Keratinocyte (primary cell): ENCODE measurements around the gene MAP4K1. TPM values are rescaled to one million over a fixed set of nuclear protein-coding genes. Genes with fewer than 3 reads are reported as not detected.
A peak's percentile ranks its signal among the peaks of the same experiment; 100 is the strongest.

Source experiments
- DNase-seq: peaks from one replicate; pipeline ENCODE4 v3.0.0-alpha.2; 2011; ENCODE audit warnings: low read depth, missing footprints, low spot score
- FAIRE-seq: peaks from 2 replicates; lab custom pipeline; 2011; peaks lifted over from hg19 to GRCh38; lab: Jason Lieb, UNC
- H2AFZ ChIP-seq: 2 replicates; pipeline ENCODE4 v1.6.0; 2012; ENCODE audit warnings: low read length, control low read depth, inconsistent platforms; ENCODE audit not compliant: control insufficient read depth
- H3K27ac ChIP-seq: 2 replicates; pipeline ENCODE4 v1.5.1; 2011; ENCODE audit warnings: low read length; ENCODE audit not compliant: control insufficient read depth, insufficient read depth
- H3K27me3 ChIP-seq: 3 replicates; pipeline ENCODE4 v1.6.0; 2011; ENCODE audit warnings: low read length; ENCODE audit not compliant: control insufficient read depth, insufficient read depth; ENCODE audit errors: extremely low read depth
- H3K36me3 ChIP-seq, 2 experiments: 2 replicates in 1 of 2; 3 replicates in 1 of 2; pipeline ENCODE4 v1.5.1; 2011; ENCODE audit warnings: low read length in 2 of 2, mild to moderate bottlenecking in 1 of 2; ENCODE audit not compliant: control insufficient read depth in 2 of 2, insufficient read depth in 2 of 2; ENCODE audit errors: extremely low read depth in 1 of 2
- H3K4me1 ChIP-seq: 3 replicates; pipeline ENCODE4 v1.5.1; 2011; ENCODE audit warnings: low read length; ENCODE audit not compliant: control insufficient read depth, insufficient read depth; ENCODE audit errors: extremely low read depth
- H3K4me2 ChIP-seq: 3 replicates; pipeline ENCODE4 v1.6.0; 2011; ENCODE audit warnings: low read depth, low read length; ENCODE audit not compliant: control insufficient read depth, insufficient read depth; ENCODE audit errors: extremely low read depth
- H3K4me3 ChIP-seq, 3 experiments: fragments of 200-600 bp in 1 of 3; sonication (generic) in 1 of 3; 2 replicates in 2 of 3; 3 replicates in 1 of 3; pipeline ENCODE4 v1.5.1; 2011 to 2016; ENCODE audit warnings: low read length in 3 of 3, mild to moderate bottlenecking in 3 of 3, control low read depth in 2 of 3, inconsistent platforms in 1 of 3, low read depth in 1 of 3, mixed read lengths in 1 of 3, mixed run types in 1 of 3, moderate library complexity in 1 of 3; ENCODE audit not compliant: control insufficient read depth in 2 of 3, insufficient read depth in 2 of 3; ENCODE audit errors: extremely low read depth in 1 of 3
- H3K79me2 ChIP-seq: 2 replicates; pipeline ENCODE4 v1.6.0; 2012; ENCODE audit warnings: low read length; ENCODE audit not compliant: control insufficient read depth, insufficient read depth
- H3K9ac ChIP-seq: 3 replicates; pipeline ENCODE4 v1.6.0; 2011; ENCODE audit warnings: low read length; ENCODE audit not compliant: control insufficient read depth, insufficient read depth; ENCODE audit errors: extremely low read depth
- H3K9me1 ChIP-seq: 3 replicates; pipeline ENCODE4 v1.6.0; 2011; ENCODE audit warnings: low read length; ENCODE audit not compliant: control insufficient read depth, insufficient read depth; ENCODE audit errors: extremely low read depth
- H3K9me3 ChIP-seq: 2 replicates; pipeline ENCODE4 v1.5.1; 2012; ENCODE audit warnings: low read depth, low read length; ENCODE audit not compliant: control insufficient read depth
- H4K20me1 ChIP-seq: 3 replicates; pipeline ENCODE4 v1.6.0; 2011; ENCODE audit warnings: low read length; ENCODE audit not compliant: control insufficient read depth, insufficient read depth; ENCODE audit errors: extremely low read depth
- EZH2 ChIP-seq: IDR thresholded peaks from one replicate; pipeline ENCODE4 v1.6.1; 2012; ENCODE audit warnings: inconsistent platforms, mild to moderate bottlenecking, low read length, moderate library complexity
- dilution Hi-C: fragments of 300-500 bp; cut with MboI; formaldehyde crosslinking; loops from one replicate; pipeline ENCODE4 v1.7.0; 2020; ENCODE audit warnings: low sequenced_read_pairs; ENCODE audit not compliant: extremely low pct_ligation_motif_present
- polyA plus RNA-seq, 5 experiments: library from polyadenylated mRNA; depleted of rRNA in 3 of 5; stranded (reverse) in 3 of 5; stranded (forward) in 1 of 5; unstranded in 1 of 5; fragments of >200 nt; gene quantifications; 1 replicate in 1 of 5; 2 replicates in 3 of 5; 3 replicates in 1 of 5; pipeline versions ENCODE4 v1.2.1 to v1.2.3, GENCODE V29; 2011 to 2012; ENCODE audit warnings: missing spikeins in 2 of 5, low read depth in 1 of 5, low replicate concordance in 1 of 5
- TF ChIP-seq, protein P1 (sequence below), 3 experiments: IDR thresholded peaks in 1 of 3; conservative IDR thresholded peaks in 1 of 3; optimal IDR thresholded peaks in 1 of 3; 2 replicates in 2 of 3; 3 replicates in 1 of 3; pipeline versions ENCODE3 to v1.5.1; 2011; ENCODE audit warnings: low read length in 3 of 3, mild to moderate bottlenecking in 3 of 3, moderate library complexity in 2 of 3, control low read depth in 1 of 3, inconsistent platforms in 1 of 3; ENCODE audit not compliant: insufficient read depth in 2 of 3; ENCODE audit errors: extremely low read depth in 1 of 3

The MAP4K1 gene
- polyA plus RNA-seq, 1 donor (not counting 4 experiments of a cell fraction or from before 2014, with no cell fraction given), result 0.25 TPM

DNA sequence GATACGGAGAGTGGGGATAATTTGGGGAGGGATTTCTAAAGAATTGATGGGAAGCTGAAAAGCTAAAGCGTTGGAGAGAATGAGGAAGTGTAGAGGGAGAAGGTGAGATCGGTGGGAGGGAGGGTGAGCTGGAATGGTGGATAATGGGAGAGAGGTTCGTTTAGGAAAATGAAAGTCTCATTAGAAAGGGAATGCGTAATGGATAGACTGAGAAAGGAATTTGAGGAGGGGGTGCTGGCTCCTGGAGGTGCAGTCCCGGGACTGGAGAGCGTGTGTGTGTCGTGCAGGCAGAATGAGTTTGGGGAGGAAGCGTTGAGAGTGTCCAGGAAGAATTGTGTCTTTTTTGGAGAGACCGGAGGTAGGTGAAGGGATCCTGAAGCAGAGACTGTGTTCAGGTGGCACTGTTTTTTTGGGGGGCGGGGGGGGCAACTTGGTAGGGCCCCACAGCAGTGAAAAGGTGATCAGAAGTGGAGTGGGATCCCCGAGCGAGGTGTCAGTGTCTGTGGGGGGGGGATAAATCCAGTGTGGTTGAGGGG lies 31.1 kb upstream of the MAP4K1 start:
- H4K20me1 ChIP-seq, result peaks cover 9% of the 10 kb centered on the region
- dilution Hi-C loops, result no loop called here

DNA sequence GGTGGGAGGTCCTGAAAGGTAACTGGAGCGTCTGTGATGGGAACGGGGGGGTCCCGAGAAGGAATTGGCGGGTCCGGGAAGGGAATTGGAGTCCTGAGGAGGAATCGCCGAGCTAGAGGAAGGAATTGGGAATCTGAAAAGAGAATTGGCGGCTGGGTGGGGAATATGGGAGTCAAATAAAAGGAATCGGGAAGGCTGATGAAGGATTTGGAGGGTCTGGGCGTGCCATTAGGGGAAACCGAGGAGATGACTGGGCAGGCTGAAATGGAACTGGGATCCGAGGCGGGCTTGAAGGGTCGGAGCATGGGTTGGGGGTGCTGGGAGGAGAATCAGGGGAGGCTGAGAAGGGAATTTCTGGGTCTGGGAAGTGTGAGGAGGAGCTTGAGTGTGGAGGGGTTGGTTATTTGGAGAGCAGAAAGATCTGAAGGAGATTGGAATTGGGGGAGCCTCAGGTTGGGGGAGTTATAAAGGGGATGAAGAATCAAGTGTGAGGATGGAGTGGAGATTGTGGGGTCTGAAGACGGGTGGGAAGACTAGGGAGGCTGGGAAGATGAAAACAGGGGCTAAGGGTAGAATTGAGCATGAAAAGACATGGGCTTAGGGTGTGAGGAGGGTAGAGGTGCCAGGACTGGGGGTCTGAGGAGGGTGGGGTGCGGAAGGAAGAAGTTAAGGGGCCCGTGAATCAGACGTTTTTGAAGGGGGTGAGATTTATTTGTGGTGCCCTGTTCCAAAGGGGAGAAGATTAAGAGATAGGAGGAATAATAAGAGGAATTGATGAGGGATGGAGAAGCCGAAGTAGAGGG lies 30.4 kb upstream of the MAP4K1 start:
- no peak overlapping the region for H2AFZ ChIP-seq
- H3K4me3 ChIP-seq, result peak overlapping the region; percentile 96 to 100 (median 98)
- peak overlapping the region; percentile 99 for H3K9ac ChIP-seq
- H3K27me3 ChIP-seq, result no peaks in the 10 kb centered on the region
- no peaks in the 10 kb centered on the region for H3K9me1 ChIP-seq
- H4K20me1 ChIP-seq, result peaks cover 9% of the 10 kb centered on the region
- peak overlapping the region; percentile 71 for H3K4me2 ChIP-seq
- H3K36me3 ChIP-seq, result peaks cover 0 to under 1% of the 10 kb centered on the region in 2 experiments
- peaks cover 57% of the 10 kb centered on the region for H3K79me2 ChIP-seq
- H3K27ac ChIP-seq, result peak overlapping the region; percentile 98
- DNase-seq (no peak), FAIRE-seq (no peak)
- no peaks in the 10 kb centered on the region for H3K9me3 ChIP-seq
- TF ChIP-seq, protein P1, sequence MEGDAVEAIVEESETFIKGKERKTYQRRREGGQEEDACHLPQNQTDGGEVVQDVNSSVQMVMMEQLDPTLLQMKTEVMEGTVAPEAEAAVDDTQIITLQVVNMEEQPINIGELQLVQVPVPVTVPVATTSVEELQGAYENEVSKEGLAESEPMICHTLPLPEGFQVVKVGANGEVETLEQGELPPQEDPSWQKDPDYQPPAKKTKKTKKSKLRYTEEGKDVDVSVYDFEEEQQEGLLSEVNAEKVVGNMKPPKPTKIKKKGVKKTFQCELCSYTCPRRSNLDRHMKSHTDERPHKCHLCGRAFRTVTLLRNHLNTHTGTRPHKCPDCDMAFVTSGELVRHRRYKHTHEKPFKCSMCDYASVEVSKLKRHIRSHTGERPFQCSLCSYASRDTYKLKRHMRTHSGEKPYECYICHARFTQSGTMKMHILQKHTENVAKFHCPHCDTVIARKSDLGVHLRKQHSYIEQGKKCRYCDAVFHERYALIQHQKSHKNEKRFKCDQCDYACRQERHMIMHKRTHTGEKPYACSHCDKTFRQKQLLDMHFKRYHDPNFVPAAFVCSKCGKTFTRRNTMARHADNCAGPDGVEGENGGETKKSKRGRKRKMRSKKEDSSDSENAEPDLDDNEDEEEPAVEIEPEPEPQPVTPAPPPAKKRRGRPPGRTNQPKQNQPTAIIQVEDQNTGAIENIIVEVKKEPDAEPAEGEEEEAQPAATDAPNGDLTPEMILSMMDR (optimal IDR thresholded peaks at IDR 0.05 in 1 of 3, IDR thresholded peaks at IDR 0.05 in 1 of 3, conservative IDR thresholded peaks at IDR 0.05 in 1 of 3; ENCODE audit: extremely low read depth in 1 of 3, insufficient read depth in 2 of 3, low read length in 3 of 3), result no peak
- TF ChIP-seq EZH2, result no peak
- H3K4me1 ChIP-seq, result peaks cover 30% of the 10 kb centered on the region
- dilution Hi-C loops, result no loop called here

More for the DNA sequence above, 31.1 kb upstream of the MAP4K1 start:
- Histone ChIP-seq H3K79me2 (peaks cover 64% of the 10 kb centered on the region), H3K27ac (peak overlapping the region; percentile 98), H3K9me3 (no peaks in the 10 kb centered on the region), H3K9ac (peak overlapping the region; percentile 99), H3K4me1 (peaks cover 37% of the 10 kb centered on the region), H3K4me2 (peak overlapping the region; percentile 71), H3K36me3 (peaks cover 0 to 7% of the 10 kb centered on the region in 2 experiments), H3K27me3 (no peaks in the 10 kb centered on the region), H2AFZ (no peak overlapping the region), H3K4me3 (peak overlapping the region; percentile 96 to 100 (median 98)), H3K9me1 (no peaks in the 10 kb centered on the region)
- TF ChIP-seq EZH2, result no peak
- TF ChIP-seq, protein P1 (optimal IDR thresholded peaks at IDR 0.05 in 1 of 3, IDR thresholded peaks at IDR 0.05 in 1 of 3, conservative IDR thresholded peaks at IDR 0.05 in 1 of 3; ENCODE audit: extremely low read depth in 1 of 3, insufficient read depth in 2 of 3, low read length in 3 of 3), result no peak
- DNase-seq, result no peak
- no peak for FAIRE-seq
